Neural cell (in vitro differentiated cells): ENCODE results near the gene TOR2A.

Source experiments
- EP300 ChIP-seq: fragments of 450-650 bp; conservative IDR thresholded peaks from 2 replicates; pipeline ENCODE4 v1.6.1; 2014; ENCODE audit warnings: antibody characterized with exemption, mild to moderate bottlenecking, moderate library complexity; ENCODE audit not compliant: poor library complexity, severe bottlenecking
- EZH2 ChIP-seq: fragments of 200-600, 300-800 bp; shearing (Covaris generic), sonication (generic); IDR thresholded peaks from 2 replicates; pipeline ENCODE4 v1.6.1; 2014; ENCODE audit warnings: antibody characterized with exemption, low read length, borderline replicate concordance, mild to moderate bottlenecking; ENCODE audit not compliant: insufficient read depth, poor library complexity, severe bottlenecking
- POLR2AphosphoS5 ChIP-seq: IDR thresholded peaks from 2 replicates; pipeline ENCODE4 v1.6.1; 2012
- RAD21 ChIP-seq: fragments of 450-650 bp; conservative IDR thresholded peaks from 2 replicates; pipeline ENCODE4 v1.6.1; 2014; ENCODE audit warnings: antibody characterized with exemption, mild to moderate bottlenecking, moderate library complexity
- SMC3 ChIP-seq: fragments of 450-650 bp; conservative IDR thresholded peaks from 2 replicates; pipeline ENCODE4 v1.6.1; 2014; ENCODE audit warnings: antibody characterized with exemption, mild to moderate bottlenecking, moderate library complexity; ENCODE audit not compliant: poor library complexity
- TAF1 ChIP-seq: IDR thresholded peaks from 2 replicates; pipeline ENCODE4 v1.6.1; 2012; ENCODE audit warnings: low read depth
- TF ChIP-seq, protein P1 (sequence below): IDR thresholded peaks from 2 replicates; pipeline ENCODE4 v1.6.1; 2012; ENCODE audit warnings: borderline replicate concordance
- TF ChIP-seq, protein P2 (sequence below): fragments of 450-650 bp; IDR thresholded peaks from 2 replicates; pipeline ENCODE4 v1.5.1; 2014; ENCODE audit warnings: antibody characterized with exemption, mild to moderate bottlenecking, moderate library complexity; ENCODE audit not compliant: poor library complexity, severe bottlenecking

DNA sequence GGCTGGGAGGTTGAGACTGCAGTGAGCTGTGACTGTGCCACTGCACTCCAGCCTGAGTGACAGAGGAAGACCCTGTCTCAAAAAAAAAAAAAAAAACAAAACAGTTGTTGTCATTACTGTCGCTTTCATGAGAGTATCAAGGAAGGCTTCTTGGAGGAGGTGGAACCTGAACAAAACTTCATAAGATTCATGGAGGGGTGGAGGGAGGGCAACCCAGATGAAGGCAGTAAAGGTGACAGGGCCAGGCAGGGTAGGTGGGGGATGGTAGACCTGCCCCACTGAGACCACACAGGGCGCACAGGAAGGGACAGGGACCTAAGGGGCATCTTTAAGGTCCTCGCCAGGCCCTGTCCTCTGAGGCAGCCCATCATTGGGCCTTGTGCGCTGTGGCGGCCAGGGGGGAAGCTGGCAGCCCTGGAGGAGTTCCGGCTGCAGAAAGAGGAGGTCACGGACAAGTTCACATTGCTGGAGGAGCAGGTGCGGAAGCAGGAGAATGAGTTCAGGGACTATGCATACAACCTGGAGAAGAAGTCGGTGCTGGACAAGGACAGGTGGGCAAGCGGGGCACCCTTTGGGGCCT lies 24.8 kb downstream of the TOR2A start:
- TF ChIP-seq EZH2: no peak
- TF ChIP-seq, protein P1, sequence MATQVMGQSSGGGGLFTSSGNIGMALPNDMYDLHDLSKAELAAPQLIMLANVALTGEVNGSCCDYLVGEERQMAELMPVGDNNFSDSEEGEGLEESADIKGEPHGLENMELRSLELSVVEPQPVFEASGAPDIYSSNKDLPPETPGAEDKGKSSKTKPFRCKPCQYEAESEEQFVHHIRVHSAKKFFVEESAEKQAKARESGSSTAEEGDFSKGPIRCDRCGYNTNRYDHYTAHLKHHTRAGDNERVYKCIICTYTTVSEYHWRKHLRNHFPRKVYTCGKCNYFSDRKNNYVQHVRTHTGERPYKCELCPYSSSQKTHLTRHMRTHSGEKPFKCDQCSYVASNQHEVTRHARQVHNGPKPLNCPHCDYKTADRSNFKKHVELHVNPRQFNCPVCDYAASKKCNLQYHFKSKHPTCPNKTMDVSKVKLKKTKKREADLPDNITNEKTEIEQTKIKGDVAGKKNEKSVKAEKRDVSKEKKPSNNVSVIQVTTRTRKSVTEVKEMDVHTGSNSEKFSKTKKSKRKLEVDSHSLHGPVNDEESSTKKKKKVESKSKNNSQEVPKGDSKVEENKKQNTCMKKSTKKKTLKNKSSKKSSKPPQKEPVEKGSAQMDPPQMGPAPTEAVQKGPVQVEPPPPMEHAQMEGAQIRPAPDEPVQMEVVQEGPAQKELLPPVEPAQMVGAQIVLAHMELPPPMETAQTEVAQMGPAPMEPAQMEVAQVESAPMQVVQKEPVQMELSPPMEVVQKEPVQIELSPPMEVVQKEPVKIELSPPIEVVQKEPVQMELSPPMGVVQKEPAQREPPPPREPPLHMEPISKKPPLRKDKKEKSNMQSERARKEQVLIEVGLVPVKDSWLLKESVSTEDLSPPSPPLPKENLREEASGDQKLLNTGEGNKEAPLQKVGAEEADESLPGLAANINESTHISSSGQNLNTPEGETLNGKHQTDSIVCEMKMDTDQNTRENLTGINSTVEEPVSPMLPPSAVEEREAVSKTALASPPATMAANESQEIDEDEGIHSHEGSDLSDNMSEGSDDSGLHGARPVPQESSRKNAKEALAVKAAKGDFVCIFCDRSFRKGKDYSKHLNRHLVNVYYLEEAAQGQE: no peak
- TF ChIP-seq, protein P2, sequence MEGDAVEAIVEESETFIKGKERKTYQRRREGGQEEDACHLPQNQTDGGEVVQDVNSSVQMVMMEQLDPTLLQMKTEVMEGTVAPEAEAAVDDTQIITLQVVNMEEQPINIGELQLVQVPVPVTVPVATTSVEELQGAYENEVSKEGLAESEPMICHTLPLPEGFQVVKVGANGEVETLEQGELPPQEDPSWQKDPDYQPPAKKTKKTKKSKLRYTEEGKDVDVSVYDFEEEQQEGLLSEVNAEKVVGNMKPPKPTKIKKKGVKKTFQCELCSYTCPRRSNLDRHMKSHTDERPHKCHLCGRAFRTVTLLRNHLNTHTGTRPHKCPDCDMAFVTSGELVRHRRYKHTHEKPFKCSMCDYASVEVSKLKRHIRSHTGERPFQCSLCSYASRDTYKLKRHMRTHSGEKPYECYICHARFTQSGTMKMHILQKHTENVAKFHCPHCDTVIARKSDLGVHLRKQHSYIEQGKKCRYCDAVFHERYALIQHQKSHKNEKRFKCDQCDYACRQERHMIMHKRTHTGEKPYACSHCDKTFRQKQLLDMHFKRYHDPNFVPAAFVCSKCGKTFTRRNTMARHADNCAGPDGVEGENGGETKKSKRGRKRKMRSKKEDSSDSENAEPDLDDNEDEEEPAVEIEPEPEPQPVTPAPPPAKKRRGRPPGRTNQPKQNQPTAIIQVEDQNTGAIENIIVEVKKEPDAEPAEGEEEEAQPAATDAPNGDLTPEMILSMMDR: no peak
- TF ChIP-seq SMC3: no peak
- no peak for TF ChIP-seq POLR2AphosphoS5
- no peak for TF ChIP-seq TAF1
- no peak for TF ChIP-seq RAD21
- TF ChIP-seq EP300: no peak
